ENCODE data around the gene ALDH3B1. TPM values are rescaled to one million over a fixed set of nuclear protein-coding genes. Genes with fewer than 3 reads are reported as not detected.

Gene ALDH3B1
- total and polyA plus RNA-seq, 2 donors (not counting 3 experiments of a cell fraction or from before 2014, with no cell fraction given) = 0.13 to 1.0 TPM

DNA sequence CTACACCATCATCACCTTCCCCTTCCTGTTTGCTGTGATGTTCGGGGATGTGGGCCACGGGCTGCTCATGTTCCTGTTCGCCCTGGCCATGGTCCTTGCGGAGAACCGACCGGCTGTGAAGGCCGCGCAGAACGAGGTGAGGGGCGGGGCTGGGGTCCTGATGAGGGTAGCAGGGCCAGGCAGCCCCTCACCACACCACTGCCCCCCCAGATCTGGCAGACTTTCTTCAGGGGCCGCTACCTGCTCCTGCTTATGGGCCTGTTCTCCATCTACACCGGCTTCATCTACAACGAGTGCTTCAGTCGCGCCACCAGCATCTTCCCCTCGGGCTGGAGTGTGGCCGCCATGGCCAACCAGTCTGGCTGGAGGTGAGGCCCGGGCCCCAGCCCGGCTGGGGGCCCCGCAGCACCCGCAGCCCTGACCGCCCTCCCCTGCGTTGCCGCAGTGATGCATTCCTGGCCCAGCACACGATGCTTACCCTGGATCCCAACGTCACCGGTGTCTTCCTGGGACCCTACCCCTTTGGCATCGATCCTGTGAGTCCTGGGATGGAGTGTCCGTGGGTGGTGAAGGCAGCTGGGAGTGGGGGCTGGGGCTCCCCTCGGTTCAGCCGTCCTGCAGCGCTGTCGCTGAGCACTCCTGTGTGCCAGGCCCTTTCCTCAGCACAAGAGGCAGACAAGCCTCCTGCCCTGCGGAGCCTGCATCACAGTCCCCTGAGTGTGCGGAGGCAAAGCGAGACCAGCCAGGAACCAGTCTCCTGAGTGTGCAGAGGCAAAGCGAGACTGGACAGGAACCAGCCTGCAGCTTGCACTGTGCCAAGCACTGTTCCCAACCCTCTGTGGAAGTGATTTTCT is 37.5 kb downstream of the ALDH3B1 start:
- no peak overlapping the region for H3K4me2 ChIP-seq (ENCODE audit: insufficient read depth, low read length)
- dilution Hi-C loops (cut with MboI; ENCODE audit: extremely low pct_ligation_motif_present, low sequenced_read_pairs) = no loop called here
- H3K27ac ChIP-seq (ENCODE audit: insufficient read depth, low read depth, low read length) = no peak overlapping the region
- FAIRE-seq (no peak), DNase-seq (ENCODE audit: low read depth, low spot score) (no peak)
- peaks cover 4 to 59% of the 10 kb centered on the region in 2 experiments for H3K36me3 ChIP-seq (ENCODE audit: control insufficient read depth in 2 of 2, extremely low read depth in 1 of 2, insufficient read depth in 2 of 2, low read length in 2 of 2)
- no peak for TF ChIP-seq JUN (IDR thresholded peaks at IDR 0.05; ENCODE audit: borderline replicate concordance, insufficient read depth, insufficient read length, low read depth)
- TF ChIP-seq, protein P1, sequence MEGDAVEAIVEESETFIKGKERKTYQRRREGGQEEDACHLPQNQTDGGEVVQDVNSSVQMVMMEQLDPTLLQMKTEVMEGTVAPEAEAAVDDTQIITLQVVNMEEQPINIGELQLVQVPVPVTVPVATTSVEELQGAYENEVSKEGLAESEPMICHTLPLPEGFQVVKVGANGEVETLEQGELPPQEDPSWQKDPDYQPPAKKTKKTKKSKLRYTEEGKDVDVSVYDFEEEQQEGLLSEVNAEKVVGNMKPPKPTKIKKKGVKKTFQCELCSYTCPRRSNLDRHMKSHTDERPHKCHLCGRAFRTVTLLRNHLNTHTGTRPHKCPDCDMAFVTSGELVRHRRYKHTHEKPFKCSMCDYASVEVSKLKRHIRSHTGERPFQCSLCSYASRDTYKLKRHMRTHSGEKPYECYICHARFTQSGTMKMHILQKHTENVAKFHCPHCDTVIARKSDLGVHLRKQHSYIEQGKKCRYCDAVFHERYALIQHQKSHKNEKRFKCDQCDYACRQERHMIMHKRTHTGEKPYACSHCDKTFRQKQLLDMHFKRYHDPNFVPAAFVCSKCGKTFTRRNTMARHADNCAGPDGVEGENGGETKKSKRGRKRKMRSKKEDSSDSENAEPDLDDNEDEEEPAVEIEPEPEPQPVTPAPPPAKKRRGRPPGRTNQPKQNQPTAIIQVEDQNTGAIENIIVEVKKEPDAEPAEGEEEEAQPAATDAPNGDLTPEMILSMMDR (IDR thresholded peaks at IDR 0.05; ENCODE audit: extremely low read depth in 1 of 2, insufficient read depth in 1 of 2, low read depth in 1 of 2, low read length in 2 of 2) = no peak
- no peak for TF ChIP-seq GATA2 (IDR thresholded peaks at IDR 0.05; ENCODE audit: insufficient read depth, insufficient read length, low read depth, low read length)
- TF ChIP-seq FOS (IDR thresholded peaks at IDR 0.05; ENCODE audit: borderline replicate concordance, insufficient read depth, low read length) = no peak
- TF ChIP-seq POLR2A (IDR thresholded peaks at IDR 0.05; ENCODE audit: low read depth, low read length) = no peak
- TF ChIP-seq POLR2AphosphoS5 (IDR thresholded peaks at IDR 0.05; ENCODE audit: insufficient read depth, low read depth, low read length) = no peak
- TF ChIP-seq, protein P2, sequence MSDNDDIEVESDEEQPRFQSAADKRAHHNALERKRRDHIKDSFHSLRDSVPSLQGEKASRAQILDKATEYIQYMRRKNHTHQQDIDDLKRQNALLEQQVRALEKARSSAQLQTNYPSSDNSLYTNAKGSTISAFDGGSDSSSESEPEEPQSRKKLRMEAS (IDR thresholded peaks at IDR 0.05; ENCODE audit: insufficient read depth, insufficient read length) = no peak
- no peak for TF ChIP-seq EZH2 (IDR thresholded peaks at IDR 0.05; ENCODE audit: borderline replicate concordance, low read depth, low read length, severe bottlenecking)
- no peak for TF ChIP-seq MYC (IDR thresholded peaks at IDR 0.05; ENCODE audit: low read depth, low read length)
- ChIA-PET POLR2A (no interaction called here), CTCF (no interaction called here)
- BruUV-seq (replicated peaks) = no TSS peak
- H3K4me3 ChIP-seq (replicated peaks in 1 of 3; ENCODE audit: insufficient read depth in 1 of 3, low read depth in 1 of 3, low read length in 3 of 3) = no peak overlapping the region
- H3K27me3 ChIP-seq (ENCODE audit: control insufficient read depth in 2 of 2, insufficient read depth in 2 of 2, low read length in 2 of 2) = no peaks in the 10 kb centered on the region
- H3K9me1 ChIP-seq (replicated peaks; ENCODE audit: control insufficient read depth, extremely low read depth, insufficient read depth, low read length) = no peaks in the 10 kb centered on the region
- H3K79me2 ChIP-seq (ENCODE audit: control insufficient read depth, insufficient read depth, low read length) = no peaks in the 10 kb centered on the region
- no peak overlapping the region for H3K9ac ChIP-seq (replicated peaks; ENCODE audit: extremely low read depth, insufficient read depth, low read length)
- no peaks in the 10 kb centered on the region for H3K9me3 ChIP-seq (replicated peaks; ENCODE audit: control insufficient read depth, insufficient read depth, low read length)
- no peaks in the 10 kb centered on the region for H3K4me1 ChIP-seq (ENCODE audit: control insufficient read depth, extremely low read depth, insufficient read depth, low read length)
- H2AFZ ChIP-seq (ENCODE audit: low read depth, low read length) = no peak overlapping the region
- intact Hi-C loops (cut with micrococcal nuclease) = no loop called here
- no peaks in the 10 kb centered on the region for H4K20me1 ChIP-seq (replicated peaks; ENCODE audit: control insufficient read depth, extremely low read depth, insufficient read depth, low read length)

Measured in endothelial cell of umbilical vein (primary cell).